Breast epithelium (tissue), 4 donors: Measurements from ENCODE around the gene UST. TPM values are rescaled to one million over a fixed set of nuclear protein-coding genes. Genes with fewer than 3 reads are reported as not detected.
"Not testable (repeated sequence)": the region's sequence is repeated elsewhere in the genome, so short reads cannot be mapped to it uniquely, and the experiment has no call there.

ENCODE experiments used
- DNase-seq, 2 donors: peaks; one replicate each; pipeline ENCODE4 v3.0.0-alpha.2; 2019; ENCODE audit warnings: low spot score in 2 of 2
- H3K27ac ChIP-seq, 2 donors: fragments of 200-600 bp; sonication (generic) in 1 of 2; one replicate each; pipeline ENCODE4 v1.5.1; 2016 to 2019; ENCODE audit warnings: mild to moderate bottlenecking in 1 of 2
- H3K27me3 ChIP-seq, 2 donors: fragments of 200-600 bp; sonication (generic) in 1 of 2; one replicate each; pipeline versions ENCODE4 v1.5.1 to v1.6.0; 2017 to 2019; ENCODE audit warnings: control low read depth in 1 of 2, mild to moderate bottlenecking in 1 of 2
- H3K36me3 ChIP-seq: fragments of 200-600 bp; one replicate; pipeline ENCODE4 v1.5.1; 2019
- H3K4me1 ChIP-seq, 2 donors: fragments of 200-600 bp; sonication (generic); one replicate each; pipeline ENCODE4 v1.5.1; 2016 to 2019; ENCODE audit warnings: control low read depth in 1 of 2
- H3K4me3 ChIP-seq, 3 donors: fragments of 200-600 bp; sonication (generic); 1 replicate in 2 of 3; 2 replicates in 1 of 3; pipeline ENCODE4 v1.5.1; 2016 to 2019; ENCODE audit warnings: mild to moderate bottlenecking in 3 of 3, moderate library complexity in 2 of 3
- H3K9me3 ChIP-seq, 2 donors: fragments of 200-600 bp; sonication (generic) in 1 of 2; one replicate each; pipeline ENCODE4 v1.5.1; 2016 to 2019; ENCODE audit warnings: control low read depth in 1 of 2
- CTCF ChIP-seq, 3 donors: fragments of 450-650 bp; IDR thresholded peaks; one replicate each; pipeline ENCODE4 v1.5.1; 2016 to 2017; ENCODE audit warnings: antibody characterized with exemption in 3 of 3, mild to moderate bottlenecking in 3 of 3, moderate library complexity in 3 of 3
- POLR2A ChIP-seq: fragments of 450-650 bp; IDR thresholded peaks from one replicate; pipeline ENCODE4 v1.6.1; 2016; ENCODE audit warnings: antibody characterized with exemption, mild to moderate bottlenecking, moderate library complexity
- POLR2AphosphoS5 ChIP-seq, 3 donors: sonication (generic); formaldehyde crosslinking; IDR thresholded peaks; one replicate each; pipeline ENCODE4 v1.6.1; 2017; ENCODE audit warnings: antibody characterized with exemption in 3 of 3
- intact Hi-C: fragments of 100-400 bp; cut with DNase I; formaldehyde crosslinking; loops from one replicate; pipeline ENCODE4 v1.15.1; 2023; ENCODE audit warnings: low total_unique reads
- total RNA-seq, 3 donors: library from RNA; depleted of rRNA; stranded (reverse); fragments of >200 nt; gene quantifications; one replicate each; pipeline ENCODE4 v1.1.0, GENCODE V29; 2016

UST gene
- total RNA-seq, 3 donors from 2014 or later: 10.5 to 28.8 (median 13.2) TPM

GRCh38 chr6:148851683-148852556 lies 105.1 kb downstream of the UST start:
- H3K9me3 ChIP-seq: no peaks in the 10 kb centered on the region
- TF ChIP-seq POLR2AphosphoS5 (IDR thresholded peaks at IDR 0.05) (no peak), POLR2A (no peak), CTCF (IDR thresholded peaks at IDR 0.05) (no peak)
- no peak for DNase-seq
- H3K27me3 ChIP-seq: no peaks in the 10 kb centered on the region
- H3K4me1 ChIP-seq: no peaks in the 10 kb centered on the region
- H3K27ac ChIP-seq: no peak overlapping the region
- intact Hi-C loops: no loop called here
- no peak overlapping the region for H3K4me3 ChIP-seq
- H3K36me3 ChIP-seq: no peaks in the 10 kb centered on the region

GRCh38 chr6:148852688-148853087 lies 105.9 kb downstream of the UST start:
- Histone ChIP-seq H3K27ac (no peak overlapping the region), H3K4me3 (no peak overlapping the region), H3K36me3 (no peaks in the 10 kb centered on the region), H3K27me3 (no peaks in the 10 kb centered on the region), H3K9me3 (no peaks in the 10 kb centered on the region), H3K4me1 (no peaks in the 10 kb centered on the region)
- TF ChIP-seq CTCF (IDR thresholded peaks at IDR 0.05): no peak
- TF ChIP-seq POLR2AphosphoS5 (IDR thresholded peaks at IDR 0.05): no peak
- TF ChIP-seq POLR2A: no peak
- no peak for DNase-seq
- intact Hi-C loops: no loop called here

- H3K9me3 ChIP-seq, intact Hi-C loops, H3K27ac ChIP-seq, H3K27me3 ChIP-seq, H3K4me3 ChIP-seq, H3K4me1 ChIP-seq, H3K36me3 ChIP-seq, DNase-seq: not testable (repeated sequence)
These were observed 106.3 kb downstream of the UST start for GRCh38 chr6:148853113-148853512.

- Histone ChIP-seq H3K27ac (no peak overlapping the region), H3K4me3 (no peak overlapping the region), H3K4me1 (no peaks in the 10 kb centered on the region), H3K9me3 (no peaks in the 10 kb centered on the region), H3K36me3 (no peaks in the 10 kb centered on the region), H3K27me3 (no peaks in the 10 kb centered on the region)
- TF ChIP-seq CTCF (IDR thresholded peaks at IDR 0.05): no peak
- no peak for TF ChIP-seq POLR2AphosphoS5 (IDR thresholded peaks at IDR 0.05)
- TF ChIP-seq POLR2A: no peak
- intact Hi-C loops: no loop called here
- no peak for DNase-seq
These were observed 107.3 kb downstream of the UST start for GRCh38 chr6:148854096-148854495.

- no peak overlapping the region for H3K4me3 ChIP-seq
These were observed 108.2 kb downstream of the UST start for GRCh38 chr6:148854992-148855391.

More at GRCh38 chr6:148854992-148855391, 108.2 kb downstream of the UST start:
- DNase-seq: no peak
- no peak for TF ChIP-seq POLR2AphosphoS5 (IDR thresholded peaks at IDR 0.05)
- TF ChIP-seq POLR2A: no peak
- TF ChIP-seq CTCF (IDR thresholded peaks at IDR 0.05): no peak
- Histone ChIP-seq H3K4me1 (no peaks in the 10 kb centered on the region), H3K27me3 (no peaks in the 10 kb centered on the region), H3K27ac (no peak overlapping the region), H3K36me3 (no peaks in the 10 kb centered on the region), H3K9me3 (no peaks in the 10 kb centered on the region)
- intact Hi-C loops: no loop called here
